GM12878 (cell line): ENCODE data around the gene MCMBP. TPM values are rescaled to one million over a fixed set of nuclear protein-coding genes. Genes with fewer than 3 reads are reported as not detected.

Source experiments
- ATAC-seq: fragments of 200-7000 bp; cut with Tn5 transposase; 3 replicates; pipeline ENCODE4 v1.9.1; 2020; ENCODE audit warnings: mild to moderate bottlenecking, moderate library complexity
- BruUV-seq: library from RNA; stranded (reverse); fragments of 400-500 nt; replicated peaks from 2 replicates; lab custom pipeline; 2021; lab: Mats Ljungman, UMichigan
- CTCF ChIA-PET: fragments of 300-600 bp; sonication (Branson Sonifier 250); formaldehyde crosslinking; extraction: SDS; loops from one replicate; lab custom pipeline; 2021; ENCODE audit warnings: inconsistent platforms; lab: Yijun Ruan, JAX
- POLR2A ChIA-PET: fragments of 350-600 bp; formaldehyde crosslinking; extraction: SDS; loops from one replicate; lab custom pipeline; 2021; ENCODE audit warnings: inconsistent platforms; lab: Charles Lee
- RAD21 ChIA-PET: fragments of 300-600 bp; sonication (Branson Sonifier 250); formaldehyde crosslinking; loops from one replicate; lab custom pipeline; 2023; ENCODE audit warnings: antibody characterized with exemption; ENCODE audit not compliant: unreplicated experiment; lab: Charles Lee
- SMC1A ChIA-PET: fragments of 300-600 bp; sonication (Branson Sonifier 250); formaldehyde crosslinking; loops from one replicate; lab custom pipeline; 2023; ENCODE audit not compliant: unreplicated experiment, uncharacterized antibody; lab: Charles Lee
- DNase-seq: peaks from one replicate; pipeline ENCODE4 v3.0.0-alpha.2; 2011; ENCODE audit warnings: low read depth, low spot score
- FAIRE-seq: peaks from 3 replicates; lab custom pipeline; 2011; peaks lifted over from hg19 to GRCh38; lab: Jason Lieb, UNC
- H2AFZ ChIP-seq: 2 replicates; pipeline ENCODE4 v1.6.0; 2011; ENCODE audit warnings: low read depth, low read length, control low read depth; ENCODE audit not compliant: control insufficient read depth
- H3K27ac ChIP-seq: 2 replicates; pipeline ENCODE4 v1.5.1; 2011; ENCODE audit warnings: control low read depth; ENCODE audit not compliant: control insufficient read depth, insufficient read depth
- H3K27me3 ChIP-seq, 2 experiments: replicated peaks in 1 of 2; 2 replicates each; pipeline versions ENCODE4 v1.6.0 to v1.6.1; 2011; ENCODE audit warnings: low read length in 1 of 2; ENCODE audit not compliant: control insufficient read depth in 2 of 2, insufficient read depth in 2 of 2
- H3K36me3 ChIP-seq, 2 experiments: 2 replicates each; pipeline ENCODE4 v1.5.1; 2011; ENCODE audit warnings: low read length in 1 of 2; ENCODE audit not compliant: control insufficient read depth in 2 of 2, insufficient read depth in 2 of 2
- H3K4me1 ChIP-seq: 2 replicates; pipeline ENCODE4 v1.6.1; 2011; ENCODE audit warnings: mild to moderate bottlenecking, low read length, moderate library complexity, mixed read lengths; ENCODE audit not compliant: control insufficient read depth, insufficient read depth
- H3K4me2 ChIP-seq: 2 replicates; pipeline ENCODE4 v1.6.0; 2011; ENCODE audit warnings: control low read depth; ENCODE audit not compliant: control insufficient read depth, insufficient read depth
- H3K4me3 ChIP-seq: fragments of 200-600 bp; sonication (generic); 2 replicates; pipeline ENCODE4 v1.5.1; 2016
- H3K79me2 ChIP-seq: 2 replicates; pipeline ENCODE4 v1.6.0; 2011; ENCODE audit warnings: low read length; ENCODE audit not compliant: control insufficient read depth, insufficient read depth
- H3K9ac ChIP-seq: 2 replicates; pipeline ENCODE4 v1.8.0; 2011; ENCODE audit warnings: low read length, control low read depth, mixed read lengths; ENCODE audit not compliant: control insufficient read depth, insufficient read depth
- H3K9me3 ChIP-seq: replicated peaks from 3 replicates; pipeline ENCODE4 v1.5.1; 2011; ENCODE audit warnings: mild to moderate bottlenecking, low read length; ENCODE audit not compliant: control insufficient read depth, insufficient read depth
- H4K20me1 ChIP-seq: 2 replicates; pipeline ENCODE4 v1.6.0; 2011; ENCODE audit not compliant: control insufficient read depth, insufficient read depth
- CHD4 ChIP-seq: fragments of 200-600 bp; sonication (generic); IDR thresholded peaks from 2 replicates; pipeline ENCODE4 v1.6.1; 2016; ENCODE audit warnings: mild to moderate bottlenecking
- RAD21 ChIP-seq: IDR thresholded peaks from 2 replicates; pipeline ENCODE4 v1.6.1; 2011; ENCODE audit warnings: mild to moderate bottlenecking, low read depth, low read length, moderate library complexity; ENCODE audit not compliant: insufficient read depth
- SMC3 ChIP-seq: IDR thresholded peaks from 2 replicates; pipeline ENCODE4 v1.6.1; 2011; ENCODE audit warnings: low read length, improper control_type of control experiment, borderline replicate concordance
- WGBS: methylation state at CpG from one replicate; pipeline ENCODE4 v1.1.6; 2016; ENCODE audit warnings: low lambda C conversion rate; ENCODE audit not compliant: insufficient replicate concordance, insufficient coverage; ENCODE audit errors: missing lambda C conversion rate; 5-methylcytosine and 5-hydroxymethylcytosine counted together
- in situ Hi-C: fragments of 300-500 bp; cut with MboI; formaldehyde crosslinking; loops from 9 replicates; pipeline ENCODE4 v1.14.3; 2018; ENCODE audit warnings: mixed read lengths
- intact Hi-C: fragments of 100-400 bp; cut with micrococcal nuclease; formaldehyde crosslinking; loops from one replicate; pipeline ENCODE4 v1.14.2; 2022; ENCODE audit not compliant: unreplicated experiment
- polyA plus RNA-seq, 11 experiments: library from polyadenylated mRNA; depleted of rRNA in 4 of 11; unstranded in 6 of 11; stranded (reverse) in 5 of 11; fragments of >200 nt; fragmentation: Nextera tagmentation in 4 of 11; fragmentation: Illumina TruSeq in 1 of 11; extraction: Ambion mirVana in 4 of 11; extraction: Trizol in 1 of 11; gene quantifications; 1 replicate in 1 of 11; 2 replicates in 10 of 11; pipeline versions ENCODE4 v1.2.1 to v1.2.3, GENCODE V29; 2011 to 2016; ENCODE audit warnings: inconsistent platforms in 2 of 11, missing spikeins in 2 of 11, low read depth in 1 of 11
- total RNA-seq, 4 experiments: library from RNA; depleted of rRNA in 3 of 4; stranded (reverse); fragments of >200 nt in 3 of 4; fragmentation: Illumina TruSeq in 1 of 4; extraction: Trizol in 1 of 4; gene quantifications; 2 replicates each; pipeline versions ENCODE4 v1.2.1 to v1.2.3, GENCODE V29; 2013 to 2021
- TF ChIP-seq, protein P1 (sequence below): IDR thresholded peaks from 2 replicates; pipeline ENCODE4 v1.6.1; 2011; ENCODE audit warnings: mild to moderate bottlenecking, low read depth, low read length, moderate library complexity; ENCODE audit not compliant: insufficient replicate concordance
- TF ChIP-seq, protein P2 (sequence below), 3 experiments: IDR thresholded peaks in 2 of 3; conservative IDR thresholded peaks in 1 of 3; 2 replicates each; pipeline ENCODE4 v1.5.1; 2011; ENCODE audit warnings: low read depth in 3 of 3, low read length in 3 of 3, mild to moderate bottlenecking in 3 of 3, control low read depth in 2 of 3, moderate library complexity in 2 of 3, inconsistent platforms in 1 of 3, mixed read lengths in 1 of 3; ENCODE audit not compliant: control insufficient read depth in 2 of 3, insufficient read depth in 1 of 3; ENCODE audit errors: extremely low read depth in 1 of 3

MCMBP gene
- total and polyA plus RNA-seq, 10 of the 15 experiments (the other 5 are each of a cell fraction or from before 2014, with no cell fraction given): 7.6 to 93.1 (median 75.7) TPM

DNA sequence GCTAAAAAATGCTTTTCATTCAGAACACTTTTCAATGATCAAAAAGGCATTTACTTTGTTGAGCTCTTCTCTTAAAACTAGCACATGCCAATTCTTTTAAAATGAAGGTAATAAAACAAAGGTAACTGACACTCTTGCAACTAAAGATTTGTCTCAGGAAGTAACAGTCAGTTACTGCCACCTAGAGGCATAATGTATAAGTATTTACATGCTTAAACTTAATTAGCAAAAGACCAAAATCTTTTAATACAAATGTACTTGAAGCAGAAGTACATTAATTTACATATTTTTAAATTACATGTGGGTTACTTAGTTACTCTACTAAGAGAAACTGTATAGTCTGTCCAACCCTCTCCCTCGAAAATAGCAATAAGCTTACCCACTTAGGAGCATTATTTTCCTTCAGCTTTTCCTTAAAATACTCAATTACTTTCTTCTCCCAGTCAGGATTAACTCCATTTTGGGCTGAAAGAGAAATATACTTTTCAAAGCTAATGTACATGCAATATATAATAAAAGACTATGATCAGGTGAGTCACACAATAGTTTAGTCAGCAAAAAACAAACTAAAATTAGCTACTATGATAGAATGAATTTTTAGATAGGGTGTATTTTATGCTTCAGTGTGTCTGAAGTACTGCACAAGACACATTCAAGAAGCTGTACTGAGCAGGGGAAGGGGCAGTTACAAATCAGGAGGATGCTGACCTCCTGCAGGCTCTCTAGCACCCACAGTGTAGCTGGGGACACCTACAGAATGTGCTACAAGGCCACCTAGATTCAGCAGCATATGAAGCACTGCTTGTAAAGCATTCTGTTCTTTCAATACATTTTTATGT lies 13.0 kb downstream of the MCMBP start:
- TF ChIP-seq RAD21 (peak; percentile 70), SMC3 (peak; percentile 58; the same call in 1 of the 2 replicates), CHD4 (no peak)
- TF ChIP-seq, protein P1, sequence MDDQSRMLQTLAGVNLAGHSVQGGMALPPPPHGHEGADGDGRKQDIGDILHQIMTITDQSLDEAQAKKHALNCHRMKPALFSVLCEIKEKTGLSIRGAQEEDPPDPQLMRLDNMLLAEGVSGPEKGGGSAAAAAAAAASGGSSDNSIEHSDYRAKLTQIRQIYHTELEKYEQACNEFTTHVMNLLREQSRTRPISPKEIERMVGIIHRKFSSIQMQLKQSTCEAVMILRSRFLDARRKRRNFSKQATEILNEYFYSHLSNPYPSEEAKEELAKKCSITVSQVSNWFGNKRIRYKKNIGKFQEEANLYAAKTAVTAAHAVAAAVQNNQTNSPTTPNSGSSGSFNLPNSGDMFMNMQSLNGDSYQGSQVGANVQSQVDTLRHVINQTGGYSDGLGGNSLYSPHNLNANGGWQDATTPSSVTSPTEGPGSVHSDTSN: no peak
- TF ChIP-seq, protein P2, sequence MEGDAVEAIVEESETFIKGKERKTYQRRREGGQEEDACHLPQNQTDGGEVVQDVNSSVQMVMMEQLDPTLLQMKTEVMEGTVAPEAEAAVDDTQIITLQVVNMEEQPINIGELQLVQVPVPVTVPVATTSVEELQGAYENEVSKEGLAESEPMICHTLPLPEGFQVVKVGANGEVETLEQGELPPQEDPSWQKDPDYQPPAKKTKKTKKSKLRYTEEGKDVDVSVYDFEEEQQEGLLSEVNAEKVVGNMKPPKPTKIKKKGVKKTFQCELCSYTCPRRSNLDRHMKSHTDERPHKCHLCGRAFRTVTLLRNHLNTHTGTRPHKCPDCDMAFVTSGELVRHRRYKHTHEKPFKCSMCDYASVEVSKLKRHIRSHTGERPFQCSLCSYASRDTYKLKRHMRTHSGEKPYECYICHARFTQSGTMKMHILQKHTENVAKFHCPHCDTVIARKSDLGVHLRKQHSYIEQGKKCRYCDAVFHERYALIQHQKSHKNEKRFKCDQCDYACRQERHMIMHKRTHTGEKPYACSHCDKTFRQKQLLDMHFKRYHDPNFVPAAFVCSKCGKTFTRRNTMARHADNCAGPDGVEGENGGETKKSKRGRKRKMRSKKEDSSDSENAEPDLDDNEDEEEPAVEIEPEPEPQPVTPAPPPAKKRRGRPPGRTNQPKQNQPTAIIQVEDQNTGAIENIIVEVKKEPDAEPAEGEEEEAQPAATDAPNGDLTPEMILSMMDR (IDR thresholded peaks at IDR 0.05 in 2 of 3, conservative IDR thresholded peaks at IDR 0.05 in 1 of 3; ENCODE audit: control insufficient read depth in 2 of 3, extremely low read depth in 1 of 3, insufficient read depth in 1 of 3, low read depth in 3 of 3, low read length in 3 of 3): peak; percentile 36 to 70 (median 57); a peak in 5 of 6 replicates
- Histone ChIP-seq H3K27ac (no peak overlapping the region), H4K20me1 (no peaks in the 10 kb centered on the region), H3K27me3 (no peaks in the 10 kb centered on the region), H3K9me3 (peaks cover 6% of the 10 kb centered on the region; the same call in 2 of the 3 replicates), H2AFZ (no peak overlapping the region), H3K9ac (no peak overlapping the region), H3K4me3 (no peak overlapping the region), H3K79me2 (peaks cover 44% of the 10 kb centered on the region), H3K36me3 (peaks cover 0 to 14% of the 10 kb centered on the region in 2 experiments; a peak in 2 of 4 replicates), H3K4me2 (no peak overlapping the region), H3K4me1 (peaks cover 8% of the 10 kb centered on the region)
- ChIA-PET SMC1A (interaction anchor here (0.7 to 9.3 kb wide), 50 partner anchors 8 to 653 kb away, joined by 3 to 211 read pairs (median 5); partner anchors contain the start of genes GRK5, MCMBP and RGS10), RAD21 (interaction anchor here (0.6 to 6.1 kb wide), 30 partner anchors 8 to 340 kb away, joined by 3 to 144 read pairs (median 4); partner anchors contain the start of genes INPP5F, MCMBP and SEC23IP), CTCF (interaction anchor here (0.5 to 9.7 kb wide), 55 partner anchors 8 to 656 kb away, joined by 3 to 276 read pairs (median 6); partner anchors contain the start of genes BAG3, INPP5F, MCMBP and TIAL1), POLR2A (interaction anchor here (1.3 to 1.5 kb wide), 3 partner anchors 109 to 172 kb away, joined by 3 to 6 read pairs (median 5); partner anchors contain the start of gene INPP5F)
- no peak for DNase-seq
- WGBS: 0% methylated on average over 1 of the region's 1 CpG
- intact Hi-C loops (loop anchor here (1.0 kb wide), 2 partner anchors 109 to 173 kb away; no protein-coding TSS in a partner anchor), in situ Hi-C loops (loop anchor here (5.0 kb wide), 2 partner anchors 112 to 167 kb away; no protein-coding TSS in a partner anchor)
- no TSS peak for BruUV-seq
- FAIRE-seq: peak; percentile 7
- peak; percentile 60 for ATAC-seq
